NCI-H524 treated with DMSO at 0.1 percent for 48 hours (cell line): ENCODE results near the gene LAMTOR3.

Experiments used
- DNase-seq: peaks from one replicate; lab custom pipeline; 2025; lab: John Stamatoyannopoulos, UW

The LAMTOR3 gene, protein sequence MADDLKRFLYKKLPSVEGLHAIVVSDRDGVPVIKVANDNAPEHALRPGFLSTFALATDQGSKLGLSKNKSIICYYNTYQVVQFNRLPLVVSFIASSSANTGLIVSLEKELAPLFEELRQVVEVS

DNA sequence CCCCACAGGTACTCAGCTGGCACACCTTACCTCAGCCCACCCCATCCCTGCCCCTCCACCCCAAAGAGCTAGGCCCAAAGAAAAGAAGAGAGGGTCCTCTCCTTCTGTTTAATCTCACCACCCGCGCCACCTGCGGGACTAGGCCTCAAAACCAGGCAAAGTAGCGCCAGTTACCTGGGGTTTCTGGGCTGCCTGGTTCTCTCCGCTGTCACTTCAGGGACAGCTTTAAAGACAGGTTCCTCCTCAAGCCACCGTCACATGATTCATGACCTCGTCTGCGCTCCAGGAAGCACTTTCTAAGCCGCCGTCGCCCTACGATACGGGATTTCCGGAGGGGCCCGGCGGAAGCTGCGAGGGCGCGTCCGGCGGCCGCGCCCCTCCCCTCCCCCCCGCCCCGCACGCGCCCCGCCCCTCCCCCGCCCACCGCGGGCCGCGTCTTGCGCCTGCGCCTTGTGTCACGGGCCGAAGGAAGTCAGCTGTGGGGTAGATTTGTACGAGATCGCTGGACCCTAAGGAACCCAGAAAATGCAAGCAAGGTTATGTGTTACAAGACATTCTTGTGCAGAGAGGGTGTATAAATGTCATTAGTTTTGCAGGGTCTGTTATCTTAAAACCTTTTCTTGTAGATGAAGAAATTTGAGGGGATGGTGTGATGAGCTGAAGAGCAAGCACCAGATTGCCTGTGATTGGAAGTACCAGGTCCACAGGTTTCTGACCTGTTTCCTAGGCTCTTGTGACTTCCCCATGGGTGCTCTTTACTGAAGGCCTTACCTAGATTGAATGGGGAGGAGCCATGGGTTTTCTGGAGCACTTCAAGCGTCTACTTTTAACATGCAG, at the start of gene LAMTOR3:
Gene LAMTOR3, minus strand, starts transcription at position 267 of the 837 bp plus-strand sequence. CDS start 464 bp downstream, outside the sequence.
- peak; percentile 42 for DNase-seq

DNA sequence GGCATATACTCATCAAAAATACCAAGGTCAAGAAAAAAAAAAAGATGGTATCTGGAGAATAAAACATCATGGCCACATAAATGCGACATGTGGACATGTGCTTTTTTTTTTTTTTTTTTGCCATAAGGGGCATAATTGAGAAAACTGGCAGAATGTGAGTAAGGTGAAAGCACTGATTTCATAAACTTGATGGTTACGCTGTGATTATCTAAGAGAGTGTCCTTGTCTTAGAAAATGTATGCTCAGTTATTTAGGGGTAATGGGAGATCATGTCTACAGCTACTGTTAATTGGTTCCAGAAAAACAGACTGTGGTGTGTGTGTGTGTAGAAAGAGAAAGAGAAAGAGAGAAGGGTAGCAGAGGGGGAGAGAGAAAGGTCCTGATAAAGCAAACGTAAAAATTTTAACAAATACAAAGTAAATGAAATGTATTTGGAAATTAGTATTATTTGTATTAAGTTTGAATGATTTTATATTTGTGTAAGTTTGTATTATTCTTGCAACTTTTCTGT, 44.1 kb upstream of the LAMTOR3 start:
- DNase-seq: no peak

DNA sequence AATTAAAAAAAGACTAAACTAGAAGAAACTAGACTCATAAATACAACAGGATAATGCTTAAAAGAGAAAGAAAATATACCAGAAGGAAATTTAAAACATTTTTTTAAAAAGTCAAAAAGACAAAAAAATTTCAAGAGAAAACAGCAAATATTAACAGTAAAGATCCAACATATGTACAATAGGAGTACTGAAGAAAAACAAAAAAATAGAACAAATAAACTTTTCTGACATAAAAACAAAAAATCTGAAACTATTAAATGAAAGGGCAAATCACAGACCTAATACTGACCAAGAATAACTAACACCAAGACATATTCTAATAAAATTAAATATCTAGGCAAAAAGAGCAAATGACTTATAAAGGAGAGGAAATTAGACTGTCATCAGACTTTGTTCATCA, 40.7 kb upstream of the LAMTOR3 start:
- DNase-seq: no peak

DNA sequence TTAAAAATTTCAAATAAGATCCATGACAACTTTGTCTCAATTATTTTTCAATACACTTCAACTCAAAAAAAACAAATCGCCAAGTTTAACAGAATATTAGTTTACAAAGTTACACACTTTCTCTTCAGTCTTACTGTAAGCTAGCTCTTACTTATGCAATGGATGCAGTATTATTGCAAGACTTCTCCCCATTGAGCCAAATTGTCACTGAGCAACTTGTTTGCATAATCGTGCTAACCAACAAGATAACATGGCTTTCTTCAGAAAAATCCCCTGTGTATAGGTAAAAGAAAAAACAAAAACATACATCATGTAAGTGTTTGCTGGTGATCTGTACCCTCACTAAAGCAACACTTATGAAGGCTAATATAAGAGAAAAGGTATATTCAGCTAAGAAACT, 33.3 kb upstream of the LAMTOR3 start:
- DNase-seq: no peak

DNA sequence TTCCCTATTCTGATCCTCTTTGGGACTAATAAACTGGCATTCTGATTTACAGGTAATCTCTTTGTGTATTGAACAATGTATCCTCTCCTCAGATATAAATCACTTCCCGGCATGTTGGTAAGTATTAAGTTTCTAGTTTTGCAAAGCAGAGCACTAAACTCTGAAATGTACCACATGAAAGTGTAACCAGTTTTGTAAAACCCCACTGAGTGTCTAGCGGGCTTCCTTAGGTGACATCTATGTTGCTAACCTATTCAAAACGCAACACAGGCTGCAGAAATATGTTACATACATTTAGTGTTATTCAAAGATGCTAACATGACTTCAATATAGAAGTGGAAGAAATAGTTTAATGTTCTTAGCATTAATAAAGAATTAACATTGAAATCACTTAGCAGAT, 26.9 kb upstream of the LAMTOR3 start:
- DNase-seq: no peak

DNA sequence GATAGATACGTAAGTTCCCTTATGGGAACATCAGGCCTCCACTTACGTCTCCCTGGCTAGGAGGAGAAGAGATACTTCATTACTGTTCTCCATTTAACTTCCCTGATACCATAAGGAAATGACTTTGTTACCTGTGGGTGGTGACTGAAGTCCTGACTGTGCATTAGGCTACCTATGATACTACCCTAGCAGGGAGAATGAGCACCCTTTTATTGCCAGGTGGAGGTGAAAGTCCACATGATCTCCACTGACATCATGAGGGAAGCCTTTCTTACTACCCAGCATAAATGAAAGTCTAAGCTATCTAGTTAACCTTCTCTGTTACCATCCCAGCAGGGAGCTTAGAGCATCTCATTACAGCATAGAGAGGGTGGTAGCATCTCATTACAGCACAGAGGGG, 24.4 kb upstream of the LAMTOR3 start:
- DNase-seq: no peak

DNA sequence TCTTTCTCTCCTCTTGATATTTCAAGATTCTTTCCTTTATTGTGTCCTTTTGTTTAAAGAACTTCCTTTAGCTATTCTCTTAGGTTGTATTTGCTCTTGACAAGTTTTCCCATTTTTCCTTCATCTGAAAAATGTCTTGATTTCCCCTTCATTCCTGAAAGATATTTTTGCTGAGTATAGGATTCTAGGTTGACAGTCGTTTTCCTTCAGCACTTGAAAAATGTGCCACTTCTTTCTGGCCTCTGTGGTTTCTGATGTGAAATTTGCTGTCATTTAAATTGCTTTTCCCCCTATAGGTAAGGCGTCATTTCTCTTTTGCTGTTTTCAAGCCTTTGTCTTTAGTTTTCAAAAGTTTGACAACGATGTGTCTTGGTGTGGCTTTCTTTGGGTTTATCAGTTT, 23.3 kb upstream of the LAMTOR3 start:
- no peak for DNase-seq

DNA sequence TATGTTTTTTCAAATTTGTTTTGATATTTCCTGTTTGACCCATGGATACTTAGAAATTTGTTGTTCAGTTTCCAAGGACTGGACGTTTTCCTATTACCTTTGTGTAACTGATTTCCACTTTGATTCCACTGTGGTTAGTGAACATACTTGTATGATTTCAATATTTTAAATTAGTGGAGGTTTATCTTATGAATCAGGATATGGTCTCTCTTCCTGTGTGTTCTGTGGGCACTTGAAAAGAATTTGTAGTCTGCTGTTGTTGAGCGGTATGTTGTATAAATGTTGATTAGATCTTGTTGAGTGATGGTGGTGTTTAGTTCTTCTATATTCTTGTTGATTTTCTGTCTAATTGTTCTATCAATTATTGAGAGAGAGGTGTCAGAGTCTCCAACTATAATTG, 21.2 kb upstream of the LAMTOR3 start:
- no peak for DNase-seq

DNA sequence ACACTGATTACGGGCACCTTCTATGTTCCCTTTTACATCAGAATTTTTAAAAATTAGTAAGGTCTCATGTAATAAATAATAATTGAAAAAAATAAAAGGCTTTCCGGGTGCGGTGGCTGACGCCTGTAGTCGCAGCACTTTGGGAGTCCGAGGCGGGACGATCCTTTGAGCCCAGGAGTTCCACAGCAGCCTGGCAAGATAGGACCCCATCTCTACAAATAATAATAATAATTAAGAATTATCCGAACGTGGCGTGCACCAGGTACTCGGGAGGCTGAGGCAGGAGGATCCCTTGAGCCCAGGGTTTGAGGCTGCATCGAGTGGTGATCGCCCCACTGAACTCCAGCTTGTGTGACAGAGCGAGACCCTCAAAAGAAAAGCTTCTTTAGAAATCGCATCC, 771 bp upstream of the LAMTOR3 start:
- DNase-seq: no peak

DNA sequence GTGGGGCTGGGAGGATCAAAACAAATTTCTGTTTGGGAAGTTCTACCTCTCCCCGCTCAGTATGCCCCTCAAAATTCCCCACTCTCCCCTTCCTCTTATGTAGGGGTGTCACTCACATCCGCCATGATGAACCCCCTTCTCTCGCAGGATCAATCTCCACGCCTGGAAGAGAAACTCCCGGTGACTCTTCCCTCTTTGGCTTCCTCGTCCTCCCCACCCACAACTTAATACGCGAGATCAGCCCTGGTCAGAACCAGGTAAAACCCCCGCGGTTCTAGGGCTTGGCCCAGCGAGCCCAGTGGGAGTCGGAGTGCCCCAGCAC, 427 bp downstream of the LAMTOR3 start:
- no peak for DNase-seq

DNA sequence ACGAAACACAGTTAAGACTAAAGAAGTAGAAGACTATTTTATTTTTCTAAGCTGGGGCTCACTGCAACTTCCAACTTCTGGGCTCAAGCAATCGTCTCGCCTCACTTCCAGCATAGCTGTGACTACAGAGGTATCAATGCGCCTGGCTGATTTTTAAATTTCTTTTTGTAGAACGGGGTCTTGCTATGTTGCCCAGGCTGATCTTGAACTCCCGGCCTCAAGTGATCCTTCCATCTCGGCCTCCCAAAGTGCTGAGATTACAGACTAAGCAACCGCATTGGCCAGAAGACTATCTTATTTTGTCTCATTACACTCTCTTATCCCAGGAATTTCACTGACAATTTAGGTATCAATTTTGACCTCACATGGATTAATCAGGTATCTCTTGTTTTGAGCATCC, 1.2 kb downstream of the LAMTOR3 start:
- no peak for DNase-seq

DNA sequence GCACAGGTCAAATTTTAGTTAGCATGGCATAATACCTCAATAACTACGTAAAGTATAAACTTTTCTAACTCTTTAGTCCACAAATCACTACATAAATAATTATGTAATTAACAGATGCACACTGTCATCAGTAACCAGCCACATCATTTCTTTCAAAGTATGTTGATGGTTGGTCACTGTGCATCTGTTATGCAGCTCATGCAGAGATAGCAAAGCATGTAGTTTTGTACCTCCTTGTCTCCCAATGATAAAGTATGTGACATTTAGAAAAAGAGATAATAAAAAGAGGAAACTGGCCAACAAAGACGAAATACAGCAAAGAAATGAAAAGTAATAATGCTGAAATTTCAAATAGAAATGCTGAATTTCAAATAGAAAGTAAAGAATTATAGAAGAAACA, 2.9 kb downstream of the LAMTOR3 start:
- no peak for DNase-seq

DNA sequence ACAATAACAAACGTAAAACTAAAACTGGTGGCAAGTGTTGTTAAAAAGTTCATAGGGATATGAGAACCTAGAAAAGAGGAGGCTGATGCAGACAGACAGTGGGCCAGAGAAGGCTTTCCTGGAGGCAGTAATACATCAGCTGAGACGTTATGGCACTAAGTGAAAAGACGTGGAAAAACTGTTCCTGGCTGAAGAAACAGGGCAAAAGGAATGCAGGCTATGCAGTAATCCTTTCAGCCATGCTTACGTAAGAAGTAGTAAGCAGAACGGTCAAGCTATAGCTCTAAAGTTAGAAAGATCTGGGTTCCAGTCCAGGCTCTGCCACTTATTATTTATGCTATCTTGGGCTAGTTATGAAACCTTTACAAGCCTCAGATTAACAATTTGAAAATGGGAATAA, 6.4 kb downstream of the LAMTOR3 start:
- DNase-seq: no peak

DNA sequence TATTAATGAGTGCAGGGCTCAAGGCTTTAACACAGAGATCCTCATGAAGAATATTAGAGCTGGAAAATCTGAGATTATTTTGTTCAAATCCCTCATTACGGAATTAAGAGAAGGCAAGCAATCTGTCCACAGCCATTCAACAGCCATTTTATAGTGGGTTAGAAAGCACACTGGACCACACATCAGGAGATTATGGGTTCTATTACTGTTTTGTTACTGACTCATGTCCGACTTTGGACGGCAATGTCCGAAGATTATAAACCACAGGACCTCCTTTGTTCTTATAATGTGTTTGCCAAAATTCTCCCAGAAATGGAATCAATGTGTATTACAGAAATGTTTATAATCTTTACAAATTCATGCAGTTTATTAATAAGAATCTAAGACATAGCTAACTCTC, 8.1 kb downstream of the LAMTOR3 start:
- no peak for DNase-seq

DNA sequence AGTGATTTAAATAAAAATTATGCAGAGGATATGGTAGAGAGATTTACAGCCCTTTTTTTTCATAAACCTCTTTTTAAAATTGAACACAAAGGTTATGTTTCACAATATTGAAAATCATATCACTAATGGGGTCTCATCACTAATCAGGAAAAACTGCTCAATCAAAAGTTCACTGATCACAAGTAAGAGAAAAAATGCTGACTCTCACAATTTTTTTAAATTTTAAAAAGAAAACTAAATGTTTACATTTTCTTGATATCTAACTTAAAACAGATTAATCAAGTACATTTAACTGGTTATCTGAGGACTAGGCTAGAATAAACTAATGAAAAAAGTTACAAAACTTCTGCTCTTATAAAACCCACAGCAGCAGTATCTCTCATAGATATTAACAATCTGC, 8.5 kb downstream of the LAMTOR3 start:
- DNase-seq: no peak

DNA sequence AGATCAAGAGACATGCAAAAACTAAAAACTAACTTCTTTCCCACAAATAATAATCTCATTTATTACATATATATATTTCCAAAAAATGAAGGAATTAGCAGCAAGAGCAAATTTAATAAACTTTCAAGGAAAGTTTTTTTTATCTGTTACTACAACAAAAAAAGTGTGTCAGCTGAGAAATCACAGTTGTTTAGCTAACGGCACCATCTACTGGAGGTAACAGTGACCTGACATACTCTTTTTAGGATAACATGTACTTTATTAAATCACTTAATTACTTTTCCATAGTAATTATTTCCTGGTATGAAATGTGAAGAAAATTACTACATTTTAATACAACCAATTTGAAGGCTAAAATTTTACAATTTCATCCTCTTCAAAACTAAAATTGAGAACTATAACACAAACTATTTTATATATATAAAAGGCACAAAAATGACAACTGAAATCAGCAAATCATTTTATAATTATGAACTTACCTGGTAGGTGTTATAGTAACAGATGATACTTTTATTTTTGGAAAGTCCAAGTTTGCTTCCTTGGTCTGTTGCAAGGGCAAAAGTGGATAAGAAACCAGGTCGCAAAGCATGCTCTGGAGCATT, 9.1 kb downstream of the LAMTOR3 start:
- DNase-seq: no peak

DNA sequence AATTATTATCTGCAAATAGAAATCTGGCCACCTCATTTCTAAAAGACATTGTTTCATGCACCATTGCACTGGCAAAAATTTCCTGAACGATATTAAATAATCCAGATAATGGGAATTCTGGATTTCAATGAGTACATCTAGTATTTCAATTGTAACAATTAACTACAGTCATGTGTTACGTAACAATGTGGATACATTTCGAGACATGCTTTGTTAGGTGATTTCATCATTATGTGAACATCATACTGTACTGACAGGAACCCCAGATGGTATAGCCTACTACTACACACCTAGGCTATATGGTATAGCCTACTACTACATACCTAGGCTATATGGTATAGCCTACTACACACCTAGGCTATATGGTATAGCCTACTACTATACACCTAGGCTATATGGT, 14.8 kb downstream of the LAMTOR3 start:
- DNase-seq: no peak

DNA sequence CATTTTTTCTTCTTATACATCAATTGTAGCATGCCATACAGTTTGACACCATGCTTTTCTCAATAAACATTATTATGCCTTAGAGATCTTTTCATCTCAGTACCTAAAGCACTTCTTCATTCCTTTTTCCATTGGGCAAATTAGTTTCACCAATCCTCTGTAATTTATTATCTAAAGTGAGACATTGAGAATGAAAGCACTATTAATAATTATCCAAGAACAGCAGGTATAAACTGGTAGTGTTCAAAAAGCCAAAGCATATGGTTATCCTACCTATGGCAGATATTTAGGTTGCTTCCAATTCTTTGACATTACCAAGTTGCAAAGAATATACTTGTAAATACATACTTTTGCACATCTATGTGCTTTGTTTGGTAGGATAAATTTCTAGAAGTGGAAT, 15.6 kb downstream of the LAMTOR3 start:
- DNase-seq: no peak

DNA sequence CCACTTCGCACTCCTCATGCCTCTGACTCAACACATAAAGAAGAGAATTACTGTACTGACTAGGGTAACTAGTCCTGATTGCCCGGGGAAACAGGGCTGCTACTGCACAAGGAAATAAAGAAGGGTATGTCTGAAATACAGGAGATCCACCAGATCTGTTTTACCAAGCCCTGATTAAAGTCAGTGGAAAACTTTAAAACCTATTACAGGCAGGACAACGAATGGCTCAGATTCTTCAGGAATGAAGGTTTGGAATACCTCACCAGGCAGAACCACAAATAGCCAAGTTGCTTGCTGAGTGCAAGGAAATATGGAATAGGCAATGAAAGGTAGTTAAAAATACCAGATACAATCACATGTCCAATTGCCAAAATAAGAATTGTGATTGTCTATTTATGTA, 17.3 kb downstream of the LAMTOR3 start:
- DNase-seq: no peak

DNA sequence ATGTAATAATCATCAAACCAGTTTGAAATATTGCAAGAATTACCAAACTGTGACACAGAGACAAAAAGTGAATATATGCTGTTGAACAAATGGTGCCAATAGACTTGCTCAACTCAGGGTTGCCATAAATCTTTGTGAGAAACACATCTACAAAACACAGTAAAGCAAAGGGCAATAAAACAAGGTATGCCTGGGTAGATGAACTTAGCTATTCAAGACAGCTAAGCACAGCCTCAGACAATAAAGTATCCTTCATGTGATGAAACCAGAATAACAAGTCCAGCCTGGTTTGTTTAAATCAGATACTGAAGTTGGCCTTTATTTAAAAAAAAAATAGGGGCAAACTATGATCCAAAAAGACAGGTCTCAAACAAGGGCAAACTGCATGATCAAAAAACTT, 19.2 kb downstream of the LAMTOR3 start:
- DNase-seq: no peak

DNA sequence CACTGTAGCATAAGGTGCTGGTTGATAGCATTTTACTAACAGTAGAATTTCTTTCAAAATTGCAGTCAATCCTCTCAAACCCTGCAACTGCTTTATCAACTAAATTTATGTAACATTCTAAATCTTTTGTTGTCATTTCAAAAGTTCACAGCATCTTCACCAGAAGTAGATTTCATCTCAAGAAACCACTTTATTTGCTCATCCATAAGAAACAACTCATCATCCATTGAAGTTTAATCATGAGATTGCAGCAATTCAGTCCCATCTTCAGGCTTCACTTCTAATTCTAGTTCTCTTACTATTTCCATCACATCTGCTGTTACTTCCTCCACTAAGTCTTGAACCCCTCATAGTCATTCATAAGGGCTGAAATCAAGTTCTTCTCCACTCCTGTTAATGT, 21.7 kb downstream of the LAMTOR3 start:
- DNase-seq: no peak

DNA sequence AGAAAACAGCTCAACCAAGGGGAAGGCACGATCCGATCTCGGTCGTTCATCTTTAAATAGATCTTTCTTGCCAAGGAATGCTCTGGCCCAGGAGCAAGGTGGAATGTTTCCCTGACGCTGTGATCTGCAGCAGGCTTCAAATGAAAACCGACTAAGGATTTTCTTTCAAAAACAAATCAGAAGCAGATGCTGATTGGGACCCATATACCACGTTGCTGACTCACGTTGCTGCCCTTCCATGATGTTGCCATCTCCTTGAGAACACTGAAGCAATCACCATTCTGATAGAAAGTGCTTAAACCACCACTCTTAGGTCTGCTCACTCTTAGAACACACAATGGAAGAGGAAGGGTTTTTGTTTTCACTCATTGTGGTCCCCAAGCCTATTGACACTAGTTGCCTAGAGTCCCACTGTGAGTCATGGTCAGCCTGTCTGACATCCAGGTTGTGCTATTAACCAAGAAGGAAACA, 26.1 kb downstream of the LAMTOR3 start:
- no peak for DNase-seq

DNA sequence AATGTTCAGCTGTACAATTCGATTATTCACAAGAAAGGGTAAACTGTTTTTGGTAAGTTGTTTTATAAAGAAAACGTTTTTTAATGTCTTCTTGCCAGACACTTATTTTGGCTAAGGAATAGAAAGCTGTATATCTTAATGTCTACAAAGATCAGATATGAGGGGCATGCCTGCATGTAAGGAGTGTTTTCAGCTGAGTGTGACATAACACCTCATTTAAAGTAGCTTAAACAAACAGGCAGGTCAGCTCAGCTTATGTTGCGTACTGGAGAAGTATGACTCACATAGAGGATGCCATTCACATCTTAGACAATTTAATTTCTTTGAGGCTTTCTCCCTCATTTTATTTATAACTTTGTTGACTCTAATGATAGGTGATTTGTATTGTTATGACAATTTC, 30.4 kb downstream of the LAMTOR3 start:
- no peak for DNase-seq
